IMR-90 (cell line): Measurements from ENCODE around the gene SPP1. TPM values are rescaled to one million over a fixed set of nuclear protein-coding genes. Genes with fewer than 3 reads are reported as not detected.

Experiments
- ATAC-seq: fragments of 200-7000 bp; cut with Tn5 transposase; 2 replicates; pipeline ENCODE4 v1.9.1; 2020; ENCODE audit warnings: low read depth, mild to moderate bottlenecking, moderate library complexity
- BruUV-seq: library from RNA; stranded (reverse); fragments of 400-500 nt; replicated peaks from 2 replicates; lab custom pipeline; 2021; lab: Mats Ljungman, UMichigan
- CTCF ChIA-PET: fragments of 300-600 bp; formaldehyde crosslinking; extraction: SDS; loops from one replicate; lab custom pipeline; 2021; ENCODE audit warnings: antibody characterized with exemption; lab: Yijun Ruan, JAX
- POLR2A ChIA-PET: fragments of 300-600 bp; sonication (Branson Sonifier 250); formaldehyde crosslinking; loops from one replicate; lab custom pipeline; 2022; ENCODE audit warnings: antibody characterized with exemption; ENCODE audit not compliant: unreplicated experiment; lab: Charles Lee
- DNase-seq: peaks from one replicate; pipeline ENCODE4 v3.0.0; 2013
- H2AFZ ChIP-seq: replicated peaks from 2 replicates; pipeline ENCODE3; 2013; ENCODE audit warnings: low read length, mild to moderate bottlenecking; ENCODE audit not compliant: poor library complexity
- H2AK5ac ChIP-seq: 2 replicates; pipeline ENCODE4 v1.6.1; 2013; ENCODE audit warnings: low read depth, low read length, inconsistent platforms
- H2AK9ac ChIP-seq: replicated peaks from 2 replicates; pipeline ENCODE3; 2013; ENCODE audit warnings: mild to moderate bottlenecking, low read depth, low read length, moderate library complexity; ENCODE audit not compliant: poor library complexity
- H2BK120ac ChIP-seq: 2 replicates; pipeline ENCODE4 v1.6.1; 2013; ENCODE audit warnings: low read depth, low read length, inconsistent platforms
- H2BK15ac ChIP-seq: 3 replicates; pipeline ENCODE4 v1.6.1; 2013; ENCODE audit warnings: low read depth, low read length, inconsistent platforms
- H2BK20ac ChIP-seq: 2 replicates; pipeline ENCODE4 v1.6.1; 2013; ENCODE audit warnings: low read depth, mild to moderate bottlenecking, inconsistent platforms, low read length, moderate library complexity
- H2BK5ac ChIP-seq: 2 replicates; pipeline ENCODE4 v1.6.1; 2013; ENCODE audit warnings: mild to moderate bottlenecking, low read depth, low read length, inconsistent platforms; ENCODE audit not compliant: poor library complexity, severe bottlenecking
- H3K14ac ChIP-seq: replicated peaks from 2 replicates; pipeline ENCODE4 v1.6.1; 2013; ENCODE audit warnings: low read depth, low read length, inconsistent platforms
- H3K18ac ChIP-seq: 2 replicates; pipeline ENCODE4 v1.6.1; 2013; ENCODE audit warnings: low read depth, low read length, control low read depth
- H3K23ac ChIP-seq: 2 replicates; pipeline ENCODE4 v1.6.1; 2013; ENCODE audit warnings: low read depth, low read length, inconsistent platforms
- H3K27ac ChIP-seq: 2 replicates; pipeline ENCODE4 v1.5.1; 2013; ENCODE audit warnings: mild to moderate bottlenecking, control low read depth, low read length; ENCODE audit not compliant: insufficient read depth
- H3K27me3 ChIP-seq: 2 replicates; pipeline ENCODE4 v1.6.1; 2013; ENCODE audit warnings: low read length; ENCODE audit not compliant: control insufficient read depth, insufficient read depth
- H3K36me3 ChIP-seq: 2 replicates; pipeline ENCODE4 v1.6.1; 2013; ENCODE audit warnings: low read length, mixed read lengths; ENCODE audit not compliant: control insufficient read depth, insufficient read depth
- H3K4ac ChIP-seq: 2 replicates; pipeline ENCODE4 v1.6.1; 2013; ENCODE audit warnings: low read depth, low read length, inconsistent platforms
- H3K4me1 ChIP-seq: 2 replicates; pipeline ENCODE4 v1.6.1; 2013; ENCODE audit warnings: low read length, mixed read lengths; ENCODE audit not compliant: control insufficient read depth, insufficient read depth
- H3K4me2 ChIP-seq: 2 replicates; pipeline ENCODE4 v1.6.1; 2013; ENCODE audit warnings: low read depth, mild to moderate bottlenecking, control low read depth, low read length, moderate library complexity
- H3K4me3 ChIP-seq: 2 replicates; pipeline ENCODE4 v1.5.1; 2013; ENCODE audit warnings: low read depth, mild to moderate bottlenecking, control low read depth, low read length, moderate library complexity; ENCODE audit not compliant: insufficient read depth
- H3K56ac ChIP-seq: 2 replicates; pipeline ENCODE4 v1.6.1; 2013; ENCODE audit warnings: low read length, inconsistent platforms; ENCODE audit not compliant: insufficient read depth; ENCODE audit errors: extremely low read depth
- H3K79me1 ChIP-seq, 2 experiments: 2 replicates each; pipeline ENCODE4 v1.6.1; 2013; ENCODE audit warnings: low read length in 2 of 2, inconsistent platforms in 1 of 2, low read depth in 1 of 2
- H3K9ac ChIP-seq: 2 replicates; pipeline ENCODE4 v1.6.1; 2013; ENCODE audit warnings: low read depth, low read length, control low read depth
- H3K9me1 ChIP-seq: 2 replicates; pipeline ENCODE4 v1.6.1; 2013; ENCODE audit warnings: low read length, inconsistent platforms; ENCODE audit not compliant: insufficient read depth
- H3K9me3 ChIP-seq: 2 replicates; pipeline ENCODE4 v1.6.1; 2013; ENCODE audit warnings: low read length; ENCODE audit not compliant: control insufficient read depth, insufficient read depth
- H4K20me1 ChIP-seq: 2 replicates; pipeline ENCODE4 v1.6.1; 2013; ENCODE audit warnings: low read length, inconsistent platforms; ENCODE audit not compliant: insufficient read depth
- H4K5ac ChIP-seq: 2 replicates; pipeline ENCODE4 v1.6.1; 2013; ENCODE audit warnings: mild to moderate bottlenecking, low read depth, low read length, control low read depth
- H4K8ac ChIP-seq, 2 experiments: 2 replicates each; pipeline ENCODE4 v1.6.1; 2013; ENCODE audit warnings: low read depth in 2 of 2, low read length in 2 of 2, control low read depth in 1 of 2, inconsistent platforms in 1 of 2
- H4K91ac ChIP-seq: 2 replicates; pipeline ENCODE4 v1.6.1; 2013; ENCODE audit warnings: low read depth, low read length, inconsistent platforms; ENCODE audit not compliant: insufficient read depth
- CEBPB ChIP-seq: IDR thresholded peaks from 2 replicates; pipeline ENCODE4 v1.6.1; 2012; ENCODE audit warnings: low read depth, low read length, improper control_type of control experiment
- WGBS, 2 experiments: methylation state at CpG; one replicate each; pipeline versions ENCODE4 v1.1.5 to v1.1.7; 2013; ENCODE audit warnings: missing lambda C conversion rate in 2 of 2; ENCODE audit not compliant: insufficient read length in 1 of 2; ENCODE audit errors: extremely low coverage in 2 of 2; 5-methylcytosine and 5-hydroxymethylcytosine counted together
- dilution Hi-C: fragments of 300-500 bp; cut with HindIII; formaldehyde crosslinking; loops from one replicate; pipeline ENCODE4 v1.14.3; 2018; ENCODE audit warnings: low sequenced_read_pairs; ENCODE audit not compliant: unreplicated experiment
- in situ Hi-C: fragments of 300-500 bp; cut with MboI; formaldehyde crosslinking; loops from 3 replicates; pipeline ENCODE4 v1.14.3; 2019; ENCODE audit warnings: low sequenced_read_pairs, inconsistent platforms, mixed read lengths
- intact Hi-C: fragments of 100-400 bp; cut with micrococcal nuclease; formaldehyde crosslinking; loops from 2 replicates; pipeline ENCODE4 v1.10.0; 2022
- polyA plus RNA-seq, 3 experiments: library from polyadenylated mRNA; depleted of rRNA; stranded (reverse); fragments of >200 nt; gene quantifications; 2 replicates each; pipeline ENCODE4 v1.2.3, GENCODE V29; 2012; ENCODE audit warnings: low replicate concordance in 1 of 3
- total RNA-seq: library from RNA; depleted of rRNA; stranded (reverse); fragments of >200 nt; gene quantifications from 2 replicates; pipeline ENCODE4 v1.2.3, GENCODE V29; 2012

The SPP1 gene
- total and polyA plus RNA-seq, 2 of the 4 experiments (the other 2 are of a cell fraction), result 0.18 to 0.50 TPM

DNA sequence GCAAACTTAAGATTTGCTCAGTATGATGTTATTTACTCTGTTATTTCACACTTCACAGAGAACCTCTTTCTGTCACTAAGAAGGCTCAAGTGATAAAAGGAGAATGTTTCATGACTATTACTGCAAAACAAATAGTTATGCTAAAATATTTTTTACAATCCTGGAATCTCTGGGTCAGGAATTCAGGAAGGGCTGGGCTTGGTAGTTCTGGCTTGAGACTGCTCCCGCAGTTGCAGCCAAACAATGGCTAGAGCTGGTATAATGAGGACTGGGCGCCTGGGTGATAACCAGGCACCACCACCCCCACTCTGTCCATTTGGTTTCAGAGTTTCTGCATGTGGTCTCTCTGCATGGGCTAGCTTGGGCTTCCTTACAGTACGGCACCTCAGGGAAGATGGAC, 28.7 kb upstream of the SPP1 start:
- no peak overlapping the region for H3K18ac ChIP-seq
- ATAC-seq (no peak), DNase-seq (no peak)
- H2AK5ac ChIP-seq, result no peak overlapping the region
- H4K20me1 ChIP-seq, result no peaks in the 10 kb centered on the region
- in situ Hi-C loops (no loop called here), dilution Hi-C loops (no loop called here), intact Hi-C loops (no loop called here)
- no peaks in the 10 kb centered on the region for H3K36me3 ChIP-seq
- no peak overlapping the region for H2BK15ac ChIP-seq
- no peak overlapping the region for H2AFZ ChIP-seq
- WGBS, 2 experiments, result 100% methylated on average over 1 of the region's 3 CpGs; no CpG with 5 or more reads in 1 of the 2 experiments
- H3K23ac ChIP-seq, result no peak overlapping the region
- H3K4ac ChIP-seq, result no peak overlapping the region
- H3K9ac ChIP-seq, result no peak overlapping the region
- no peak for TF ChIP-seq CEBPB
- H2AK9ac ChIP-seq, result no peak overlapping the region
- no peak overlapping the region for H4K91ac ChIP-seq
- no peaks in the 10 kb centered on the region for H3K79me1 ChIP-seq
- peaks cover 2% of the 10 kb centered on the region; the same call in 1 of the 2 replicates for H3K27me3 ChIP-seq
- H3K56ac ChIP-seq, result no peak overlapping the region
- no peak overlapping the region for H3K4me3 ChIP-seq
- no peak overlapping the region for H3K4me2 ChIP-seq
- no peak overlapping the region for H2BK20ac ChIP-seq
- H3K9me3 ChIP-seq, result no peaks in the 10 kb centered on the region
- BruUV-seq, result no TSS peak
- no peak overlapping the region for H4K5ac ChIP-seq
- H3K9me1 ChIP-seq, result no peaks in the 10 kb centered on the region; the same call in 1 of the 2 replicates
- no peak overlapping the region for H2BK120ac ChIP-seq
- H3K27ac ChIP-seq, result no peak overlapping the region
- no peak overlapping the region for H4K8ac ChIP-seq
- ChIA-PET CTCF (interaction anchor here (0.8 kb wide), 1 partner anchor 12 kb away, joined by 3 read pairs; no protein-coding TSS in a partner anchor), POLR2A (no interaction called here)
- no peak overlapping the region for H2BK5ac ChIP-seq
- no peaks in the 10 kb centered on the region for H3K4me1 ChIP-seq
- no peak overlapping the region for H3K14ac ChIP-seq
